OCI-LY3 (cell line): ENCODE results near the gene HNRNPF.
"Not testable (repeated sequence)": the region's sequence is repeated elsewhere in the genome, so short reads cannot be mapped to it uniquely, and the experiment has no call there.

Experiments used
- CTCF ChIP-seq: fragments of 200-600, 300-600 bp; sonication (generic); IDR thresholded peaks from 2 replicates; pipeline ENCODE4 v1.5.1; 2014; ENCODE audit warnings: antibody characterized with exemption, low read length, low read depth
- EZH2phosphoT487 ChIP-seq: fragments of 200-600 bp; shearing (Covaris generic); IDR thresholded peaks from 2 replicates; pipeline ENCODE4 v1.6.1; 2018; ENCODE audit warnings: antibody characterized with exemption, mixed run types, low read depth

GRCh38 chr10:43337536-43337935 lies 71.5 kb downstream of the HNRNPF start:
- TF ChIP-seq CTCF, EZH2phosphoT487: not testable (repeated sequence)
